GM23338 (cell line): ENCODE results near the gene KCMF1. TPM values are rescaled to one million over a fixed set of nuclear protein-coding genes. Genes with fewer than 3 reads are reported as not detected.

ENCODE experiments used
- ATAC-seq: fragments of 200-7000 bp; cut with Tn5 transposase; 3 replicates; pipeline ENCODE4 v1.9.1; 2020
- DNase-seq: peaks from one replicate; pipeline ENCODE4 v3.0.0-alpha.2; 2015; ENCODE audit warnings: low spot score
- H2AFZ ChIP-seq: fragments of 200-600 bp; sonication (generic); 2 replicates; pipeline ENCODE4 v1.8.0; 2016; ENCODE audit warnings: antibody characterized with exemption, mild to moderate bottlenecking, moderate library complexity
- H3F3A ChIP-seq: fragments of 200-600 bp; sonication (generic); replicated peaks from 2 replicates; pipeline ENCODE4 v1.8.0; 2017; ENCODE audit warnings: antibody characterized with exemption, mixed run types, low read depth
- H3K27ac ChIP-seq: fragments of 200-600 bp; sonication (generic); 2 replicates; pipeline ENCODE4 v1.6.1; 2016; ENCODE audit warnings: low read depth
- H3K27me3 ChIP-seq: fragments of 200-600 bp; sonication (generic); 2 replicates; pipeline ENCODE4 v1.8.0; 2016; ENCODE audit warnings: mild to moderate bottlenecking, mixed run types, moderate library complexity; ENCODE audit not compliant: insufficient read depth
- H3K36me3 ChIP-seq: fragments of 200-600 bp; sonication (generic); 2 replicates; pipeline ENCODE4 v1.8.0; 2016; ENCODE audit warnings: mild to moderate bottlenecking; ENCODE audit not compliant: insufficient read depth
- H3K4me1 ChIP-seq: fragments of 200-600 bp; sonication (generic); 2 replicates; pipeline ENCODE4 v1.8.0; 2016; ENCODE audit warnings: mild to moderate bottlenecking, moderate library complexity; ENCODE audit not compliant: insufficient read depth
- H3K4me2 ChIP-seq: fragments of 200-600 bp; sonication (generic); 2 replicates; pipeline ENCODE4 v1.7.1; 2017; ENCODE audit warnings: mixed run types
- H3K4me3 ChIP-seq: fragments of 200-600 bp; sonication (generic); 2 replicates; pipeline ENCODE4 v1.6.1; 2016; ENCODE audit warnings: mixed run types
- H3K79me2 ChIP-seq: fragments of 200-600 bp; sonication (generic); replicated peaks from 2 replicates; pipeline ENCODE4 v1.8.0; 2017; ENCODE audit warnings: mild to moderate bottlenecking; ENCODE audit not compliant: insufficient read depth
- H3K9me2 ChIP-seq: fragments of 200-600 bp; sonication (generic); 2 replicates; pipeline ENCODE4 v1.8.0; 2017; ENCODE audit not compliant: insufficient read depth
- H4K20me1 ChIP-seq: fragments of 200-600 bp; sonication (generic); replicated peaks from 2 replicates; pipeline ENCODE4 v1.8.0; 2017; ENCODE audit warnings: mild to moderate bottlenecking; ENCODE audit not compliant: insufficient read depth
- H3K27ac Mint-ChIP-seq: 2 replicates; pipeline ENCODE4 v1.8.0; 2020; ENCODE audit warnings: inconsistent platforms, mild to moderate bottlenecking, moderate library complexity, mixed read lengths
- H3K27me3 Mint-ChIP-seq: 3 replicates; pipeline ENCODE4 v1.8.0; 2022; ENCODE audit warnings: low read depth, mild to moderate bottlenecking, moderate library complexity, mixed read lengths, inconsistent platforms; ENCODE audit not compliant: insufficient read depth, poor library complexity
- H3K36me3 Mint-ChIP-seq: 3 replicates; pipeline ENCODE4 v1.8.0; 2021; ENCODE audit warnings: low read depth, mild to moderate bottlenecking, inconsistent platforms, moderate library complexity, mixed read lengths
- H3K4me1 Mint-ChIP-seq: 3 replicates; pipeline ENCODE4 v1.8.0; 2020; ENCODE audit warnings: mild to moderate bottlenecking, inconsistent platforms, mixed read lengths
- H3K4me3 Mint-ChIP-seq: 3 replicates; pipeline ENCODE4 v1.8.0; 2021; ENCODE audit warnings: moderate library complexity, mild to moderate bottlenecking, inconsistent platforms, mixed read lengths
- H3K9me3 Mint-ChIP-seq: 3 replicates; pipeline ENCODE4 v1.8.0; 2020; ENCODE audit warnings: moderate library complexity, mild to moderate bottlenecking, inconsistent platforms, mixed read lengths
- CREB1 ChIP-seq: fragments of 250-450 bp; sonication (Bioruptor Pico); IDR thresholded peaks from 2 replicates; pipeline ENCODE4 v1.5.0; 2020; ENCODE audit warnings: low read depth, mild to moderate bottlenecking, moderate library complexity
- CTCF ChIP-seq, 2 experiments: fragments of 200-600 bp in 1 of 2; sonication (generic) in 1 of 2; conservative IDR thresholded peaks; 2 replicates each; pipeline versions ENCODE4 v1.5.1 to v1.6.1; 2016 to 2017; ENCODE audit warnings: antibody characterized with exemption in 2 of 2, low read depth in 2 of 2, mild to moderate bottlenecking in 2 of 2, moderate library complexity in 1 of 2
- ETS1 ChIP-seq: IDR thresholded peaks from 2 replicates; pipeline ENCODE4 v1.6.1; 2016; ENCODE audit warnings: antibody characterized with exemption
- EZH2 ChIP-seq: fragments of 200-600 bp; sonication (generic); IDR thresholded peaks from one replicate; pipeline ENCODE4 v1.8.0; 2017; ENCODE audit warnings: antibody characterized with exemption, mild to moderate bottlenecking, low read depth; ENCODE audit not compliant: unreplicated experiment
- EZH2phosphoT487 ChIP-seq: fragments of 200-600 bp; sonication (generic); IDR thresholded peaks from one replicate; pipeline ENCODE4 v1.8.1; 2018; ENCODE audit warnings: antibody characterized with exemption; ENCODE audit not compliant: unreplicated experiment
- JUNB ChIP-seq: IDR thresholded peaks from one replicate; pipeline ENCODE4 v1.6.1; 2016; ENCODE audit warnings: antibody characterized with exemption; ENCODE audit not compliant: unreplicated experiment
- NANOG ChIP-seq: IDR thresholded peaks from 2 replicates; pipeline ENCODE4 v1.6.1; 2016; ENCODE audit warnings: antibody characterized with exemption, borderline replicate concordance
- POLR2AphosphoS5 ChIP-seq: IDR thresholded peaks from 2 replicates; pipeline ENCODE4 v1.6.1; 2016; ENCODE audit warnings: antibody characterized with exemption, low read depth
- REST ChIP-seq: IDR thresholded peaks from one replicate; pipeline ENCODE4 v1.6.1; 2018; ENCODE audit warnings: antibody characterized with exemption; ENCODE audit not compliant: unreplicated experiment
- STAT1 ChIP-seq: IDR thresholded peaks from one replicate; pipeline ENCODE4 v1.6.1; 2016; ENCODE audit warnings: antibody characterized with exemption; ENCODE audit not compliant: unreplicated experiment
- ZNF114 ChIP-seq: fragments of 250-450 bp; sonication (Bioruptor Pico); IDR thresholded peaks from 2 replicates; pipeline ENCODE4 v1.5.0; 2020; ENCODE audit warnings: mild to moderate bottlenecking, moderate library complexity
- ZNF331 ChIP-seq: fragments of 250-450 bp; sonication (Bioruptor Pico); IDR thresholded peaks from 2 replicates; pipeline ENCODE4 v1.5.0; 2020; ENCODE audit warnings: low read depth, mild to moderate bottlenecking, moderate library complexity
- ZNF462 ChIP-seq: fragments of 250-450 bp; sonication (Bioruptor Pico); IDR thresholded peaks from 2 replicates; pipeline ENCODE4 v1.5.0; 2020; ENCODE audit warnings: mild to moderate bottlenecking, moderate library complexity
- polyA plus RNA-seq: library from polyadenylated mRNA; unstranded; fragments of >200 nt; fragmentation: Nextera tagmentation; extraction: Ambion mirVana; gene quantifications from 2 replicates; pipeline ENCODE4 v1.2.1, GENCODE V29; 2016
- total RNA-seq: library from RNA; depleted of rRNA; stranded (reverse); fragments of >200 nt; shearing (Covaris generic); gene quantifications from 2 replicates; pipeline ENCODE4 v1.2.3, GENCODE V29; 2014

The KCMF1 gene
- total and polyA plus RNA-seq, 2 experiments from 2014 or later = 29.3 to 120 TPM

- H3K27me3 Mint-ChIP-seq = peaks cover 26% of the 10 kb centered on the region
- TF ChIP-seq CREB1 (CRISPR knock-in tag) (no peak), POLR2AphosphoS5 (no peak), ZNF462 (CRISPR knock-in tag) (no peak), EZH2 (no peak), CTCF (conservative IDR thresholded peaks at IDR 0.05; ENCODE audit: low read depth in 2 of 2) (no peak), REST (no peak), JUNB (no peak), STAT1 (no peak), ZNF331 (CRISPR knock-in tag) (no peak), NANOG (no peak), ZNF114 (CRISPR knock-in tag) (no peak), ETS1 (no peak), EZH2phosphoT487 (no peak)
- H3K4me1 Mint-ChIP-seq = peaks cover 57% of the 10 kb centered on the region
- peak overlapping the region; percentile 99 for H3K27ac Mint-ChIP-seq
- H3K4me1 ChIP-seq = peaks cover 30% of the 10 kb centered on the region
- no peaks in the 10 kb centered on the region; the same call in 2 of the 3 replicates for H3K9me3 Mint-ChIP-seq
- H3K36me3 Mint-ChIP-seq = peaks cover 14% of the 10 kb centered on the region
- no peak for DNase-seq
- H3K27me3 ChIP-seq = no peaks in the 10 kb centered on the region
- H3K27ac ChIP-seq = peak overlapping the region; percentile 100
- no peaks in the 10 kb centered on the region for H3K9me2 ChIP-seq
- no peak for ATAC-seq
- 0 out of 2 replicates have a peak, but pooled peaks cover 1% of the 10 kb centered on the region for H3K79me2 ChIP-seq
- H4K20me1 ChIP-seq = no peaks in the 10 kb centered on the region
- peak overlapping the region; percentile 35; the same call in 1 of the 2 replicates for H3K4me3 ChIP-seq
- H3K4me2 ChIP-seq = peak overlapping the region; percentile 61
- peak overlapping the region; percentile 45; the same call in 2 of the 3 replicates for H3K4me3 Mint-ChIP-seq
- no peaks in the 10 kb centered on the region for H3K36me3 ChIP-seq
- H3F3A ChIP-seq = peaks cover 16% of the 10 kb centered on the region; the same call in 1 of the 2 replicates
- H2AFZ ChIP-seq = no peak overlapping the region
Measured at GRCh38 chr2:84956334-84957297, 14.3 kb upstream of the KCMF1 start.
